Ishikawa (cell line): ENCODE measurements around the gene PIP4K2B.

Experiments used
- CEBPB ChIP-seq: IDR thresholded peaks from 2 replicates; pipeline ENCODE4 v1.6.1; 2012
- CREB1 ChIP-seq: IDR thresholded peaks from 2 replicates; pipeline ENCODE4 v1.6.1; 2012; ENCODE audit warnings: low read depth
- EGR1 ChIP-seq: IDR thresholded peaks from 2 replicates; pipeline ENCODE4 v1.6.1; 2012
- EP300 ChIP-seq: IDR thresholded peaks from 2 replicates; pipeline ENCODE4 v1.6.1; 2012; ENCODE audit warnings: borderline replicate concordance
- FOXM1 ChIP-seq: IDR thresholded peaks from 2 replicates; pipeline ENCODE4 v1.6.1; 2012; ENCODE audit warnings: low read depth, borderline replicate concordance
- NFIC ChIP-seq: IDR thresholded peaks from 2 replicates; pipeline ENCODE4 v1.6.1; 2012
- RAD21 ChIP-seq: IDR thresholded peaks from 2 replicates; pipeline ENCODE4 v1.6.1; 2012; ENCODE audit warnings: low read depth
- REST ChIP-seq: IDR thresholded peaks from 2 replicates; pipeline ENCODE4 v1.6.1; 2012; ENCODE audit warnings: low read depth, mild to moderate bottlenecking
- TAF1 ChIP-seq: IDR thresholded peaks from 2 replicates; pipeline ENCODE4 v1.6.1; 2012; ENCODE audit warnings: low read depth, mild to moderate bottlenecking
- TEAD4 ChIP-seq: IDR thresholded peaks from 2 replicates; pipeline ENCODE4 v1.6.1; 2012
- USF1 ChIP-seq: IDR thresholded peaks from 2 replicates; pipeline ENCODE4 v1.6.1; 2012
- YY1 ChIP-seq: IDR thresholded peaks from 2 replicates; pipeline ENCODE4 v1.6.1; 2012; ENCODE audit warnings: low read depth
- TF ChIP-seq, protein P1 (sequence below): IDR thresholded peaks from 2 replicates; pipeline ENCODE4 v1.6.1; 2012

PIP4K2B gene

DNA sequence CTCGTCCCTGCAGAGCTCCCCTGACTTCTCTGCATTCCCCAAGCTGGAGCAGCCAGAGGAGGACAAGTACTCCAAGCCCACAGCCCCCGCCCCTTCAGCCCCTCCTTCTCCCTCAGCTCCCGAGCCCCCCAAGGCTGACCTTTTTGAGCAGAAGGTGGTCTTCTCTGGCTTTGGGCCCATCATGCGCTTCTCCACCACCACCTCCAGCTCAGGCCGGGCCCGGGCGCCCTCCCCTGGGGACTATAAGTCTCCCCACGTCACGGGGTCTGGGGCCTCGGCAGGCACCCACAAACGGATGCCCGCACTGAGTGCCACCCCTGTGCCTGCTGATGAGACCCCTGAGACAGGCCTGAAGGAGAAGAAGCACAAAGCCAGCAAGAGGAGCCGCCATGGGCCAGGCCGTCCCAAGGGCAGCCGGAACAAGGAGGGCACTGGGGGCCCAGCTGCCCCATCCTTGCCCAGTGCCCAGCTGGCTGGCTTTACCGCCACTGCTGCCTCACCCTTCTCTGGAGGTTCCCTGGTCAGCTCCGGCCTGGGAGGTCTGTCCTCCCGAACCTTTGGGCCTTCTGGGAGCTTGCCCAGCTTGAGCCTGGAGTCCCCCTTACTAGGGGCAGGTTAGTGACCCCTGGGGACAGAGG is 82.9 kb downstream of the PIP4K2B start:
- TF ChIP-seq, protein P1, sequence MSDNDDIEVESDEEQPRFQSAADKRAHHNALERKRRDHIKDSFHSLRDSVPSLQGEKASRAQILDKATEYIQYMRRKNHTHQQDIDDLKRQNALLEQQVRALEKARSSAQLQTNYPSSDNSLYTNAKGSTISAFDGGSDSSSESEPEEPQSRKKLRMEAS, result no peak
- TF ChIP-seq TEAD4 (no peak), CEBPB (no peak), YY1 (no peak), RAD21 (no peak), EGR1 (no peak), FOXM1 (no peak), CREB1 (no peak), REST (no peak), TAF1 (no peak), EP300 (no peak), USF1 (no peak), NFIC (no peak)
